K562 (cell line): ENCODE results near the gene PKP1. TPM values are rescaled to one million over a fixed set of nuclear protein-coding genes. Genes with fewer than 3 reads are reported as not detected.

Source experiments
- ATAC-seq: fragments of 200-7000 bp; cut with Tn5 transposase; 3 replicates; pipeline ENCODE4 v1.9.1; 2020; ENCODE audit warnings: moderate library complexity
- BruUV-seq: library from RNA; stranded (reverse); fragments of 400-500 nt; replicated peaks from 2 replicates; lab custom pipeline; 2021; lab: Mats Ljungman, UMichigan
- CTCF ChIA-PET: fragments of 300-600 bp; formaldehyde crosslinking; extraction: SDS; loops from one replicate; lab custom pipeline; 2021; ENCODE audit warnings: low intra/inter-chr PET ratio; lab: Yijun Ruan, JAX
- POLR2A ChIA-PET: fragments of 300-600, 350-650 bp; sonication (Branson Sonifier 250); formaldehyde crosslinking; extraction: SDS; loops from one replicate; lab custom pipeline; 2021; ENCODE audit warnings: antibody characterized with exemption, inconsistent platforms; lab: Yijun Ruan, JAX
- DNase-seq, 4 experiments: peaks; one replicate each; pipeline versions ENCODE4 v3.0.0 to v3.0.0-alpha.2; 2011 to 2018; ENCODE audit warnings: low spot score in 3 of 4, mixed read lengths in 3 of 4; ENCODE audit errors: extremely low read depth in 1 of 4
- FAIRE-seq: peaks from 2 replicates; lab custom pipeline; 2011; peaks lifted over from hg19 to GRCh38; lab: Jason Lieb, UNC
- H2AFZ ChIP-seq: 2 replicates; pipeline ENCODE4 v1.6.0; 2011; ENCODE audit warnings: low read depth, low read length, control low read depth, inconsistent platforms
- H3K27ac ChIP-seq: fragments of 200-600 bp; 3 replicates; pipeline ENCODE4 v1.8.0; 2011; ENCODE audit warnings: low read depth, mild to moderate bottlenecking, control low read depth, inconsistent platforms, low read length, moderate library complexity, mixed read lengths; ENCODE audit errors: extremely low read depth
- H3K27me3 ChIP-seq, 2 experiments: fragments of 300-600 bp in 1 of 2; 2 replicates in 1 of 2; 3 replicates in 1 of 2; pipeline versions ENCODE4 v1.6.0 to v1.8.0; 2011; ENCODE audit warnings: inconsistent platforms in 2 of 2, low read length in 2 of 2, mild to moderate bottlenecking in 1 of 2, mixed read lengths in 1 of 2, moderate library complexity in 1 of 2; ENCODE audit not compliant: control insufficient read depth in 2 of 2, insufficient read depth in 2 of 2
- H3K36me3 ChIP-seq: fragments of 300-600 bp; 3 replicates; pipeline ENCODE4 v1.8.0; 2011; ENCODE audit warnings: mild to moderate bottlenecking, low read length, inconsistent platforms; ENCODE audit not compliant: control insufficient read depth, insufficient read depth
- H3K4me1 ChIP-seq, 2 experiments: fragments of 200-600 bp in 1 of 2; replicated peaks in 1 of 2; 2 replicates in 1 of 2; 3 replicates in 1 of 2; pipeline versions ENCODE4 v1.5.1 to v1.8.0; 2011; ENCODE audit warnings: inconsistent platforms in 2 of 2, low read length in 2 of 2, mild to moderate bottlenecking in 1 of 2, mixed read lengths in 1 of 2, moderate library complexity in 1 of 2; ENCODE audit not compliant: control insufficient read depth in 2 of 2, insufficient read depth in 2 of 2
- H3K4me2 ChIP-seq: 2 replicates; pipeline ENCODE4 v1.6.1; 2011; ENCODE audit warnings: low read length, control low read depth, inconsistent platforms, mixed read lengths; ENCODE audit not compliant: insufficient read depth
- H3K4me3 ChIP-seq: fragments of 200-600 bp; sonication (generic), shearing (Covaris generic); 2 replicates; pipeline ENCODE4 v1.5.1; 2016; ENCODE audit warnings: control low read depth, inconsistent platforms
- H3K79me2 ChIP-seq: fragments of 200-600 bp; 3 replicates; pipeline ENCODE4 v1.8.0; 2011; ENCODE audit warnings: low read length, inconsistent platforms; ENCODE audit not compliant: control insufficient read depth, insufficient read depth
- H3K9ac ChIP-seq, 2 experiments: 2 replicates each; pipeline versions ENCODE4 v1.6.0 to v1.6.1; 2011; ENCODE audit warnings: low read depth in 2 of 2, low read length in 2 of 2, control low read depth in 1 of 2, inconsistent platforms in 1 of 2, mild to moderate bottlenecking in 1 of 2, mixed read lengths in 1 of 2; ENCODE audit not compliant: insufficient read depth in 1 of 2
- H3K9me1 ChIP-seq: one replicate; pipeline ENCODE4 v1.6.0; 2011; ENCODE audit warnings: inconsistent platforms, mild to moderate bottlenecking, low read length, moderate library complexity; ENCODE audit not compliant: control insufficient read depth, insufficient read depth
- H3K9me3 ChIP-seq: replicated peaks from 2 replicates; pipeline ENCODE4 v1.5.1; 2011; ENCODE audit warnings: low read depth, low read length, inconsistent platforms; ENCODE audit not compliant: control insufficient read depth, insufficient read depth
- H4K20me1 ChIP-seq: replicated peaks from 2 replicates; pipeline ENCODE4 v1.6.1; 2011; ENCODE audit warnings: low read length, inconsistent platforms, mixed read lengths; ENCODE audit not compliant: control insufficient read depth, insufficient read depth
- GABPA ChIP-seq: fragments of 200-800 bp; sonication (Bioruptor generic); conservative IDR thresholded peaks from 2 replicates; pipeline ENCODE4 v1.6.1; 2016; ENCODE audit warnings: low read depth, missing genetic modification characterization, missing compliant biosample characterization
- NELFE ChIP-seq: IDR thresholded peaks from 2 replicates; pipeline ENCODE4 v1.6.1; 2011; ENCODE audit warnings: mild to moderate bottlenecking; ENCODE audit not compliant: insufficient read depth, insufficient read length
- ZNF121 ChIP-seq: sonication (generic); formaldehyde crosslinking; conservative IDR thresholded peaks from 2 replicates; pipeline ENCODE4 v1.8.0; 2022; ENCODE audit warnings: missing genetic modification reagents
- WGBS: fragments of 100-300 bp; shearing (Covaris generic); methylation state at CpG from one replicate; pipeline ENCODE4 v1.1.6; 2016; ENCODE audit warnings: low coverage, mixed read lengths; ENCODE audit not compliant: insufficient coverage; ENCODE audit errors: missing lambda C conversion rate; 5-methylcytosine and 5-hydroxymethylcytosine counted together
- in situ Hi-C: fragments of 300-500 bp; cut with MboI; formaldehyde crosslinking; loops from 4 replicates; pipeline ENCODE4 v1.15.0; 2018; ENCODE audit warnings: inconsistent platforms, mixed read lengths
- intact Hi-C: fragments of 100-400 bp; cut with micrococcal nuclease; formaldehyde crosslinking; loops from 2 replicates; pipeline ENCODE4 v1.14.2; 2022
- polyA plus RNA-seq, 8 experiments: library from polyadenylated mRNA; depleted of rRNA in 4 of 8; stranded (reverse) in 5 of 8; unstranded in 3 of 8; fragments of >200 nt; fragmentation: Nextera tagmentation in 2 of 8; fragmentation: Illumina TruSeq in 1 of 8; extraction: Ambion mirVana in 2 of 8; extraction: Trizol in 1 of 8; gene quantifications; 2 replicates each; pipeline versions ENCODE4 v1.2.1 to v1.2.3, GENCODE V29; 2011 to 2014; ENCODE audit warnings: inconsistent platforms in 1 of 8, missing spikeins in 1 of 8
- total RNA-seq, 7 experiments: library from RNA; depleted of rRNA in 6 of 7; stranded (reverse); fragments of >200 nt in 6 of 7; fragmentation: Illumina TruSeq in 2 of 7; extraction: Trizol in 2 of 7; gene quantifications; 2 replicates each; pipeline versions ENCODE4 v1.2.1 to v1.2.3, GENCODE V29; 2011 to 2021; ENCODE audit warnings: low replicate concordance in 1 of 7
- TF ChIP-seq, protein P1 (sequence below): fragments of 450-650 bp; IDR thresholded peaks from 2 replicates; pipeline ENCODE4 v1.6.1; 2016; ENCODE audit warnings: mild to moderate bottlenecking, moderate library complexity

PKP1 gene
- total and polyA plus RNA-seq, 9 of the 15 experiments (the other 6 are each of a cell fraction or from before 2014, with no cell fraction given): not detected

DNA sequence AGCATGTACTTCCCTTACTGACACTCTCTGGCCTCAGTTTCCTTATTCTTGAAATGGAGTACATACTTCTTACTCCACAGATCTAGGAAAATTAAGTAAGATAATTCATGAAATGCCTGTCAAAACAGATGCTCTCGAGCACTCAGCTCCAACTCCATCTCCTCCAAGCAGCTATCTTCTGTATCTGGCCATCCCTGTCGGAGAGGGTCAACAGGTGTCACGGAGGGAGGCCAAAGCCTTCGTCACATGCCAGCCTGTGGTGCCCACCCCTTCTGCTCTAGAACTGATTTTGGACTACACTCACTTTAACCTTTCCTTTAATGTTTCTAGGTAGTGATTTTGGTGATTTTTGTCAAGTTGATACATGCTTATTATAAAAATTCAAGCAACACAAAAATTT lies 18.8 kb upstream of the PKP1 start:
- no peaks in the 10 kb centered on the region for H3K36me3 ChIP-seq
- H3K4me2 ChIP-seq: no peak overlapping the region
- H3K4me1 ChIP-seq: peaks cover 0 to 6% of the 10 kb centered on the region in 2 experiments; a peak in 2 of 5 replicates
- intact Hi-C loops (no loop called here), in situ Hi-C loops (no loop called here)
- H3K9me3 ChIP-seq: no peaks in the 10 kb centered on the region
- ATAC-seq (no peak), DNase-seq (no peak), FAIRE-seq (no peak)
- BruUV-seq: no TSS peak
- H3K27me3 ChIP-seq: peaks cover 14 to 54% of the 10 kb centered on the region in 2 experiments; a peak in 4 of 5 replicates
- peaks cover 3% of the 10 kb centered on the region for H3K9me1 ChIP-seq
- 0% methylated on average over 4 of the region's 4 CpGs for WGBS
- no peaks in the 10 kb centered on the region for H3K79me2 ChIP-seq
- no peak overlapping the region for H3K4me3 ChIP-seq
- no peak overlapping the region for H2AFZ ChIP-seq
- H4K20me1 ChIP-seq: no peaks in the 10 kb centered on the region
- POLR2A ChIA-PET: interaction anchor here (0.5 to 1.4 kb wide), 2 partner anchors 13 to 135 kb away, joined by 3 read pairs; no protein-coding TSS in a partner anchor
- CTCF ChIA-PET: no interaction called here
- no peak overlapping the region for H3K9ac ChIP-seq
- H3K27ac ChIP-seq: no peak overlapping the region
- TF ChIP-seq NELFE: no peak
- TF ChIP-seq, protein P1, sequence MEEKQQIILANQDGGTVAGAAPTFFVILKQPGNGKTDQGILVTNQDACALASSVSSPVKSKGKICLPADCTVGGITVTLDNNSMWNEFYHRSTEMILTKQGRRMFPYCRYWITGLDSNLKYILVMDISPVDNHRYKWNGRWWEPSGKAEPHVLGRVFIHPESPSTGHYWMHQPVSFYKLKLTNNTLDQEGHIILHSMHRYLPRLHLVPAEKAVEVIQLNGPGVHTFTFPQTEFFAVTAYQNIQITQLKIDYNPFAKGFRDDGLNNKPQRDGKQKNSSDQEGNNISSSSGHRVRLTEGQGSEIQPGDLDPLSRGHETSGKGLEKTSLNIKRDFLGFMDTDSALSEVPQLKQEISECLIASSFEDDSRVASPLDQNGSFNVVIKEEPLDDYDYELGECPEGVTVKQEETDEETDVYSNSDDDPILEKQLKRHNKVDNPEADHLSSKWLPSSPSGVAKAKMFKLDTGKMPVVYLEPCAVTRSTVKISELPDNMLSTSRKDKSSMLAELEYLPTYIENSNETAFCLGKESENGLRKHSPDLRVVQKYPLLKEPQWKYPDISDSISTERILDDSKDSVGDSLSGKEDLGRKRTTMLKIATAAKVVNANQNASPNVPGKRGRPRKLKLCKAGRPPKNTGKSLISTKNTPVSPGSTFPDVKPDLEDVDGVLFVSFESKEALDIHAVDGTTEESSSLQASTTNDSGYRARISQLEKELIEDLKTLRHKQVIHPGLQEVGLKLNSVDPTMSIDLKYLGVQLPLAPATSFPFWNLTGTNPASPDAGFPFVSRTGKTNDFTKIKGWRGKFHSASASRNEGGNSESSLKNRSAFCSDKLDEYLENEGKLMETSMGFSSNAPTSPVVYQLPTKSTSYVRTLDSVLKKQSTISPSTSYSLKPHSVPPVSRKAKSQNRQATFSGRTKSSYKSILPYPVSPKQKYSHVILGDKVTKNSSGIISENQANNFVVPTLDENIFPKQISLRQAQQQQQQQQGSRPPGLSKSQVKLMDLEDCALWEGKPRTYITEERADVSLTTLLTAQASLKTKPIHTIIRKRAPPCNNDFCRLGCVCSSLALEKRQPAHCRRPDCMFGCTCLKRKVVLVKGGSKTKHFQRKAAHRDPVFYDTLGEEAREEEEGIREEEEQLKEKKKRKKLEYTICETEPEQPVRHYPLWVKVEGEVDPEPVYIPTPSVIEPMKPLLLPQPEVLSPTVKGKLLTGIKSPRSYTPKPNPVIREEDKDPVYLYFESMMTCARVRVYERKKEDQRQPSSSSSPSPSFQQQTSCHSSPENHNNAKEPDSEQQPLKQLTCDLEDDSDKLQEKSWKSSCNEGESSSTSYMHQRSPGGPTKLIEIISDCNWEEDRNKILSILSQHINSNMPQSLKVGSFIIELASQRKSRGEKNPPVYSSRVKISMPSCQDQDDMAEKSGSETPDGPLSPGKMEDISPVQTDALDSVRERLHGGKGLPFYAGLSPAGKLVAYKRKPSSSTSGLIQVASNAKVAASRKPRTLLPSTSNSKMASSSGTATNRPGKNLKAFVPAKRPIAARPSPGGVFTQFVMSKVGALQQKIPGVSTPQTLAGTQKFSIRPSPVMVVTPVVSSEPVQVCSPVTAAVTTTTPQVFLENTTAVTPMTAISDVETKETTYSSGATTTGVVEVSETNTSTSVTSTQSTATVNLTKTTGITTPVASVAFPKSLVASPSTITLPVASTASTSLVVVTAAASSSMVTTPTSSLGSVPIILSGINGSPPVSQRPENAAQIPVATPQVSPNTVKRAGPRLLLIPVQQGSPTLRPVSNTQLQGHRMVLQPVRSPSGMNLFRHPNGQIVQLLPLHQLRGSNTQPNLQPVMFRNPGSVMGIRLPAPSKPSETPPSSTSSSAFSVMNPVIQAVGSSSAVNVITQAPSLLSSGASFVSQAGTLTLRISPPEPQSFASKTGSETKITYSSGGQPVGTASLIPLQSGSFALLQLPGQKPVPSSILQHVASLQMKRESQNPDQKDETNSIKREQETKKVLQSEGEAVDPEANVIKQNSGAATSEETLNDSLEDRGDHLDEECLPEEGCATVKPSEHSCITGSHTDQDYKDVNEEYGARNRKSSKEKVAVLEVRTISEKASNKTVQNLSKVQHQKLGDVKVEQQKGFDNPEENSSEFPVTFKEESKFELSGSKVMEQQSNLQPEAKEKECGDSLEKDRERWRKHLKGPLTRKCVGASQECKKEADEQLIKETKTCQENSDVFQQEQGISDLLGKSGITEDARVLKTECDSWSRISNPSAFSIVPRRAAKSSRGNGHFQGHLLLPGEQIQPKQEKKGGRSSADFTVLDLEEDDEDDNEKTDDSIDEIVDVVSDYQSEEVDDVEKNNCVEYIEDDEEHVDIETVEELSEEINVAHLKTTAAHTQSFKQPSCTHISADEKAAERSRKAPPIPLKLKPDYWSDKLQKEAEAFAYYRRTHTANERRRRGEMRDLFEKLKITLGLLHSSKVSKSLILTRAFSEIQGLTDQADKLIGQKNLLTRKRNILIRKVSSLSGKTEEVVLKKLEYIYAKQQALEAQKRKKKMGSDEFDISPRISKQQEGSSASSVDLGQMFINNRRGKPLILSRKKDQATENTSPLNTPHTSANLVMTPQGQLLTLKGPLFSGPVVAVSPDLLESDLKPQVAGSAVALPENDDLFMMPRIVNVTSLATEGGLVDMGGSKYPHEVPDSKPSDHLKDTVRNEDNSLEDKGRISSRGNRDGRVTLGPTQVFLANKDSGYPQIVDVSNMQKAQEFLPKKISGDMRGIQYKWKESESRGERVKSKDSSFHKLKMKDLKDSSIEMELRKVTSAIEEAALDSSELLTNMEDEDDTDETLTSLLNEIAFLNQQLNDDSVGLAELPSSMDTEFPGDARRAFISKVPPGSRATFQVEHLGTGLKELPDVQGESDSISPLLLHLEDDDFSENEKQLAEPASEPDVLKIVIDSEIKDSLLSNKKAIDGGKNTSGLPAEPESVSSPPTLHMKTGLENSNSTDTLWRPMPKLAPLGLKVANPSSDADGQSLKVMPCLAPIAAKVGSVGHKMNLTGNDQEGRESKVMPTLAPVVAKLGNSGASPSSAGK: no peak
- no peak for TF ChIP-seq GABPA (tag)
- TF ChIP-seq ZNF121 (CRISPR knock-in tag): no peak
